Mesothelial cell of epicardium (in vitro differentiated cells): ENCODE data around the gene WWOX. TPM values are rescaled to one million over a fixed set of nuclear protein-coding genes. Genes with fewer than 3 reads are reported as not detected.

Experiments used
- DNase-seq, 2 experiments: peaks; one replicate each; pipeline ENCODE4 v3.0.0; 2021; ENCODE audit warnings: low spot score in 2 of 2; ENCODE audit not compliant: unreplicated experiment in 2 of 2
- H3K27ac Mint-ChIP-seq: 2 replicates; pipeline ENCODE4 v1.8.0; 2021; ENCODE audit warnings: mixed read lengths
- H3K27me3 Mint-ChIP-seq: 2 replicates; pipeline ENCODE4 v1.8.0; 2021; ENCODE audit warnings: low read depth, mixed read lengths
- H3K36me3 Mint-ChIP-seq: 2 replicates; pipeline ENCODE4 v1.8.0; 2021; ENCODE audit warnings: mixed read lengths
- H3K4me1 Mint-ChIP-seq: 2 replicates; pipeline ENCODE4 v1.8.0; 2021; ENCODE audit warnings: mixed read lengths
- H3K4me3 Mint-ChIP-seq: 2 replicates; pipeline ENCODE4 v1.8.0; 2021; ENCODE audit warnings: mild to moderate bottlenecking, moderate library complexity, mixed read lengths
- H3K9me3 Mint-ChIP-seq: 2 replicates; pipeline ENCODE4 v1.8.0; 2021; ENCODE audit warnings: mixed read lengths
- CTCF ChIP-seq: fragments of 200-600 bp; sonication (generic); IDR thresholded peaks from one replicate; pipeline ENCODE4 v1.5.0; 2021; ENCODE audit warnings: antibody characterized with exemption; ENCODE audit not compliant: unreplicated experiment
- total RNA-seq: library from RNA; stranded (reverse); gene quantifications from 3 replicates; pipeline ENCODE4 v1.2.1, GENCODE V29; 2021

The WWOX gene
- total RNA-seq, 1 donor from 2014 or later, result 29.7 TPM

GRCh38 chr16:78903843-78904242 is 804.4 kb downstream of the WWOX start:
- H3K9me3 Mint-ChIP-seq, result no peaks in the 10 kb centered on the region
- H3K4me1 Mint-ChIP-seq, result peaks cover 4% of the 10 kb centered on the region
- DNase-seq, result no peak
- TF ChIP-seq CTCF, result no peak
- no peak overlapping the region for H3K27ac Mint-ChIP-seq
- no peak overlapping the region for H3K4me3 Mint-ChIP-seq
- no peaks in the 10 kb centered on the region for H3K36me3 Mint-ChIP-seq
- H3K27me3 Mint-ChIP-seq, result no peaks in the 10 kb centered on the region

GRCh38 chr16:78906135-78906534 is 806.7 kb downstream of the WWOX start:
- H3K36me3 Mint-ChIP-seq, result no peaks in the 10 kb centered on the region
- H3K4me1 Mint-ChIP-seq, result no peaks in the 10 kb centered on the region
- TF ChIP-seq CTCF, result no peak
- H3K4me3 Mint-ChIP-seq, result no peak overlapping the region
- peaks cover 10% of the 10 kb centered on the region for H3K9me3 Mint-ChIP-seq
- H3K27ac Mint-ChIP-seq, result no peak overlapping the region
- DNase-seq, result no peak
- no peaks in the 10 kb centered on the region for H3K27me3 Mint-ChIP-seq

- TF ChIP-seq CTCF, result no peak
- Mint-ChIP-seq H3K9me3 (peaks cover 11% of the 10 kb centered on the region), H3K36me3 (no peaks in the 10 kb centered on the region), H3K4me3 (no peak overlapping the region), H3K4me1 (no peaks in the 10 kb centered on the region), H3K27ac (no peak overlapping the region), H3K27me3 (no peaks in the 10 kb centered on the region)
- DNase-seq, result no peak
Observed at GRCh38 chr16:78909226-78909625, 809.8 kb downstream of the WWOX start.

GRCh38 chr16:78915811-78916345 is 816.4 kb downstream of the WWOX start:
- Mint-ChIP-seq H3K27ac (no peak overlapping the region), H3K9me3 (peaks cover 3% of the 10 kb centered on the region), H3K4me1 (peaks cover 17% of the 10 kb centered on the region), H3K4me3 (no peak overlapping the region), H3K36me3 (no peaks in the 10 kb centered on the region), H3K27me3 (no peaks in the 10 kb centered on the region)
- TF ChIP-seq CTCF, result no peak
- DNase-seq, result no peak

- DNase-seq, result no peak
- no peaks in the 10 kb centered on the region for H3K27me3 Mint-ChIP-seq
- H3K27ac Mint-ChIP-seq, result no peak overlapping the region
- H3K36me3 Mint-ChIP-seq, result peaks cover 4% of the 10 kb centered on the region
- H3K4me3 Mint-ChIP-seq, result no peak overlapping the region
- peaks cover 10% of the 10 kb centered on the region for H3K9me3 Mint-ChIP-seq
- peaks cover 19% of the 10 kb centered on the region for H3K4me1 Mint-ChIP-seq
- no peak for TF ChIP-seq CTCF
Observed at GRCh38 chr16:78916928-78917545, 817.6 kb downstream of the WWOX start.
